T-helper 17 cell (primary cell): ENCODE results near the gene SCYL1. TPM values are rescaled to one million over a fixed set of nuclear protein-coding genes. Genes with fewer than 3 reads are reported as not detected.

Experiments used
- ATAC-seq: fragments of 150-1000 bp; cut with Tn5 transposase; 2 replicates; pipeline ENCODE4 v1.10.0; 2021; ENCODE audit warnings: mild to moderate bottlenecking, moderate library complexity
- DNase-seq, 3 donors: peaks; one replicate each; pipeline versions ENCODE4 v3.0.0 to v3.0.0-alpha.2; 2020 to 2021
- H3K9me3 ChIP-seq: one replicate; pipeline ENCODE4 v1.7.0; 2013; ENCODE audit warnings: low read length, mild to moderate bottlenecking; ENCODE audit not compliant: control insufficient read depth, poor library complexity, severe bottlenecking
- H3K27ac Mint-ChIP-seq: one replicate; pipeline ENCODE4 v1.8.0; 2022; ENCODE audit warnings: mild to moderate bottlenecking, moderate library complexity, mixed read lengths
- H3K27me3 Mint-ChIP-seq: one replicate; pipeline ENCODE4 v1.8.0; 2022; ENCODE audit warnings: mixed read lengths
- H3K36me3 Mint-ChIP-seq: one replicate; pipeline ENCODE4 v1.8.0; 2022; ENCODE audit warnings: low read depth, mixed read lengths
- H3K4me1 Mint-ChIP-seq: one replicate; pipeline ENCODE4 v1.8.0; 2022; ENCODE audit warnings: mild to moderate bottlenecking, mixed read lengths
- H3K4me3 Mint-ChIP-seq: one replicate; pipeline ENCODE4 v1.8.0; 2022; ENCODE audit warnings: mild to moderate bottlenecking, moderate library complexity, mixed read lengths
- total RNA-seq, 4 donors: library from RNA in 2 of 4; stranded (reverse) in 2 of 4; gene quantifications; one replicate each; pipeline ENCODE4 v1.2.3 and lab custom pipeline; 2022 to 2026

The SCYL1 gene
- total RNA-seq, 2 donors from 2014 or later, result 56.6 to 61.7 TPM

DNA sequence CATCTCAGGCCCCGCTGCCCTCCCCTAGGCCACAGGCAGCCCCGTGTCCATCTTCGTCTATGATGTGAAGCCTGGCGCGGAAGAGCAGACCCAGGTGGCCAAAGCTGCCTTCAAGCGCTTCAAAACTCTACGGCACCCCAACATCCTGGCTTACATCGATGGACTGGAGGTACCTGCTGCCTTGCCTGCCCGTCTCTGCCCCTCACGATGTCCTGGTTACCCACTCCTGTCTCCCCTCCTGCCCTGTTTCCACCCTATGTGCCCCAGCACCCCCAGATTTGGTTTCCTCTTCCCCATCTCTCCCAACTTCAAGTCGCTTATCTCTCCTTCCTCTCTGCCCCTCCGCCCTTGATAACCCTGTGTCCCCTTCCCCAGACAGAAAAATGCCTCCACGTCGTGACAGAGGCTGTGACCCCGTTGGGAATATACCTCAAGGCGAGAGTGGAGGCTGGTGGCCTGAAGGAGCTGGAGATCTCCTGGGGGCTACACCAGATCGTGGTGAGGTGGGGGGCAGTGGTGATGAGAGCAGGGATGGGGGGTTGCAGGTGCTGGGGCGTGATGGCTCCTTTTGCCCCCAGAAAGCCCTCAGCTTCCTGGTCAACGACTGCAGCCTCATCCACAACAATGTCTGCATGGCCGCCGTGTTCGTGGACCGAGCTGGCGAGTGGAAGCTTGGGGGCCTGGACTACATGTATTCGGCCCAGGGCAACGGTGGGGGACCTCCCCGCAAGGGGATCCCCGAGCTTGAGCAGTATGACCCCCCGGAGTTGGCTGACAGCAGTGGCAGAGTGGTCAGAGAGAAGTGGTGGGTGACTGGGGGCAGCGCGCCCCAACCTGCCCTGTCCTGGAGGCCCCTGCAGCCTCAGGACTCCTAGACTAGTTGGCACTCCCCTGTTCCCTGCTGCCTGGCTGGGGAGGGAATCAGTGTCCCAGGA lies 930 bp downstream of the SCYL1 start:
- no peaks in the 10 kb centered on the region for H3K27me3 Mint-ChIP-seq
- H3K4me1 Mint-ChIP-seq, result peaks cover 46% of the 10 kb centered on the region
- H3K36me3 Mint-ChIP-seq, result no peaks in the 10 kb centered on the region
- peak; percentile 15 for ATAC-seq
- H3K27ac Mint-ChIP-seq, result peak overlapping the region; percentile 37
- peak overlapping the region; percentile 91 for H3K4me3 Mint-ChIP-seq
- no peaks in the 10 kb centered on the region for H3K9me3 ChIP-seq
- no peak for DNase-seq

DNA sequence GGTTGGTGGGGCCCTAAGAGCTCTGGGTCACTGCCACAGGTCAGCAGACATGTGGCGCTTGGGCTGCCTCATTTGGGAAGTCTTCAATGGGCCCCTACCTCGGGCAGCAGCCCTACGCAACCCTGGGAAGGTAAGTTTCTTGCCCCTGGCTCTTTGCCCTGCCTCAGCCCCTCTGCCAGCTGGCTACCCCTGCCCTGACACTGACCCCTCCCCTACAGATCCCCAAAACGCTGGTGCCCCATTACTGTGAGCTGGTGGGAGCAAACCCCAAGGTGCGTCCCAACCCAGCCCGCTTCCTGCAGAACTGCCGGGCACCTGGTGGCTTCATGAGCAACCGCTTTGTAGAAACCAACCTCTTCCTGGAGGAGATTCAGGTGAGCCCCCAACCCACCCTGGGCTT lies 1.9 kb downstream of the SCYL1 start:
- peaks cover 45% of the 10 kb centered on the region for H3K4me1 Mint-ChIP-seq
- H3K27me3 Mint-ChIP-seq, result no peaks in the 10 kb centered on the region
- no peaks in the 10 kb centered on the region for H3K9me3 ChIP-seq
- DNase-seq (no peak), ATAC-seq (no peak)
- H3K36me3 Mint-ChIP-seq, result no peaks in the 10 kb centered on the region
- peak overlapping the region; percentile 74 for H3K4me3 Mint-ChIP-seq
- no peak overlapping the region for H3K27ac Mint-ChIP-seq

DNA sequence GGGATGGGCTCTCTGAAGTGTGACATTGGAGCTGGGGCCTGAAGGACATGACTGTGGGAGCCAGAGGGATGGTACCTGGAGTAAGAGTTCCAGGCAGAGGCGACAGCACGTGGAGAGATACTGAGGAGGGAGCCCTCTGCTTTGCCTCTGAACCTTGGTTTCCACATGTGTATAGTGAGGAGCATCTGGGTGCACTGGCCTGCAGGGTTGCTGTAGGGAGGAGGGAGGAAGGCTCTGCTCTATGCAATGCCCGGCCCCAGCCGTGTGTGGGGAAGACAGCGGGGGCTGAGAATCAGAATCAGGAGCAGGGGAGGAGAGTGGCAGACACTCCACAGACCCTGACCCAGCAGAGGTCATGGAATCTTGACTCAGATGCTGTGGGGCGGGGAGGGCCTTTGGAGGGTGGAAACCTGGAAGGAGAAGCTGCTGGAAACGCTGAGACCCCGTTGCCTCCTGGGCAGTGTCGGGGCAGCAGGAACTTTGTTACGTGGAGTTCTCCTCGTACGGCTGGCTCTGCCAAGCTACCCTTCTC lies 4.0 kb downstream of the SCYL1 start:
- Mint-ChIP-seq H3K4me1 (peaks cover 27% of the 10 kb centered on the region), H3K27ac (no peak overlapping the region), H3K36me3 (no peaks in the 10 kb centered on the region), H3K4me3 (no peak overlapping the region), H3K27me3 (no peaks in the 10 kb centered on the region)
- no peak for ATAC-seq
- DNase-seq, result no peak
- no peaks in the 10 kb centered on the region for H3K9me3 ChIP-seq

DNA sequence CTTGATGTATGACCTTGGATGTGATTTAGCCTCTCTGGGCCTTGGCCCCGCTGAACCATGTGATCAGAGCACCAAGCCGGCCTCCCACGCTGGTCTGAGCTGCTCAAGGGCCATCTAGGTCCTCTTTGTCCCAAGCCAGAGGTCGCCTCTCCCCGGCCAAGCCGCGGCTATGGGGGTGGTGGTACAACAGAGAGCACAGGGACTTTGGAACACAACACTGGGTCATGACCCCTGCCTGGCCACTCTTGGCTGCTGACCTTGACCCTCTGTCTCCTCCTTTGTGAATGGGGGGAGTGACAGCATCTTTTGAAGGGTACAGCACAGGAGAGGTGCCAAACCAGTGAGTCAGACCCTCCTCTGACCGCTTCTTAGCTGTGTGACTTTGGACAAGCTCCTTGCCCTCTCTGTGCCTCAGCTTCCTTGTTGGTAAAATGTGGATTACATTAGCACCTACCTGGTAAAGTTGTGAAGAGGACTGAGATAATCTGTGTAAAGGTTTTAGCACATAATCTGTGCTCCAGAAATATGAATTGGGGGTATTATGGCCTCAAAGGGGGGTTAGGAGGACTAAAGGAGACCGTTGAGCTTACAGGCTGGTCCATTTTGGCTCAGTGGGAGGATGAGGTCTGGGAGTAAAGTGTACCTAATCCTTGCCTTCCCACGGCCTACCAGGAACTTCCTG lies 4.7 kb downstream of the SCYL1 start:
- H3K9me3 ChIP-seq, result no peaks in the 10 kb centered on the region
- Mint-ChIP-seq H3K36me3 (peaks cover 3% of the 10 kb centered on the region), H3K27ac (peak overlapping the region; percentile 4), H3K4me1 (peaks cover 24% of the 10 kb centered on the region), H3K27me3 (no peaks in the 10 kb centered on the region), H3K4me3 (no peak overlapping the region)
- DNase-seq, result no peak
- ATAC-seq, result no peak

DNA sequence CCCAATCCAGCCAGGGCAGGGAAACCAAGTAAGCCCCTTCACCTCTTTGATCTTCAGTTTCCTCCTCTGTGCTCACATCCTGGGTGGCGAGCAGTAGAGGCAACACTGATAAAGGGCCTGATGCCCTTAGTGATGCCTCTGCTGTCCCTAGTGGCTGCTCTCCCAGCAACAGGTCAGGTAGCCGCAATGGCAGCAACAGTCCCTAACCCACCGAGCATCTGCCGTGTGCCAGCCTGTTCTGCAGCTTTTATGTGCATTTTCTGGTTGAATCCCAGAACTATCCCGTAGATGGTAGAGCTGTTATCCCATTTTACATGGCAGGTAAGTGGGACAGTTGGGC lies 5.2 kb downstream of the SCYL1 start:
- ATAC-seq (peak; percentile 72), DNase-seq (no peak)
- Mint-ChIP-seq H3K27ac (peak overlapping the region; percentile 4), H3K4me1 (peaks cover 27% of the 10 kb centered on the region), H3K4me3 (no peak overlapping the region), H3K36me3 (peaks cover 3% of the 10 kb centered on the region), H3K27me3 (no peaks in the 10 kb centered on the region)
- no peaks in the 10 kb centered on the region for H3K9me3 ChIP-seq

DNA sequence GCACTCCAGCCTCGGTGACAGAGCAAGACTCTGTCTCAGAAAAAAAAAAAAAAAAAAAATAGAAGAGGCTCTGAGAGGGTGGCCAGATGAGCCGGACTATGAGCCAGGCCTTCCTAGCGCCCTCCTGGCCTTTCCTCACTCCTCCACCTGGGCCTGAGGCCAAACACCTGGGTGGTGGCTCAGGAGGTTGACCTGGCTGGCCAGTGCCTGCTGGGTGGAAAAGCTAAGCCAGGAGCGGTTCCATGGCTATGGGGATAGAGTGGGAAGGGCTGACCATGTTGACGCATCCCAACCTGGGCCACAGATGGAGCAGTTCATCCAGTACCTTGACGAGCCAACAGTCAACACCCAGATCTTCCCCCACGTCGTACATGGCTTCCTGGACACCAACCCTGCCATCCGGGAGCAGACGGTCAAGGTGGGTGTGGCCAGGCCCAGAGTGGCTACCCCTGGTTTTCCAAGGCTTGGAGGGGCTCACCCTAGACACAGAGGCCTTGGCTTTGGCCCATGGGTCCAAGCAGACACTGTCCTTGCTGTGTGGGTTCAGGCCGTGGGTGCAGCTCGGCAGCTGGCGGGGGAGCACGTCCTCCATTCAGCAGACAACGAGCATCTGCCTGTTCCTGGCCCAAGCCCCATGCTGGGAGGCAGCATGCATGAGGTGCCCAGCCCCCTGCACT lies 7.6 kb downstream of the SCYL1 start:
- DNase-seq (no peak), ATAC-seq (no peak)
- Mint-ChIP-seq H3K4me1 (peaks cover 22% of the 10 kb centered on the region), H3K36me3 (peaks cover 3% of the 10 kb centered on the region), H3K4me3 (no peak overlapping the region), H3K27ac (no peak overlapping the region), H3K27me3 (no peaks in the 10 kb centered on the region)
- no peaks in the 10 kb centered on the region for H3K9me3 ChIP-seq

DNA sequence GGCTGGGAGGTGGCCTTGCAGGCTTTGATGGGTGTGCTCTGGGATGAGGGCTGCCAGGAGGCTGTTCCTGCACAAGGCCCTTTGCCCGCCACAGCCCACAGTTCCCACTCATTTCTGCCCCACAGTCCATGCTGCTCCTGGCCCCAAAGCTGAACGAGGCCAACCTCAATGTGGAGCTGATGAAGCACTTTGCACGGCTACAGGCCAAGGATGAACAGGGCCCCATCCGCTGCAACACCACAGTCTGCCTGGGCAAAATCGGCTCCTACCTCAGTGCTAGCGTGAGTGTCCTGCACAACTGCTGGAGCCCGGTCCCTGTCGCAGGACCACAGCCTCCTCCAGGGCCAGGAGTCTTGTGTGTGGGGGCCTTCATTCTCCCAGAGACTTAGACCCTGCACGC lies 10.2 kb downstream of the SCYL1 start:
- Mint-ChIP-seq H3K4me3 (no peak overlapping the region), H3K4me1 (peaks cover 13% of the 10 kb centered on the region), H3K36me3 (peaks cover 3% of the 10 kb centered on the region), H3K27ac (no peak overlapping the region), H3K27me3 (no peaks in the 10 kb centered on the region)
- DNase-seq, result no peak
- no peak for ATAC-seq
- no peaks in the 10 kb centered on the region for H3K9me3 ChIP-seq

DNA sequence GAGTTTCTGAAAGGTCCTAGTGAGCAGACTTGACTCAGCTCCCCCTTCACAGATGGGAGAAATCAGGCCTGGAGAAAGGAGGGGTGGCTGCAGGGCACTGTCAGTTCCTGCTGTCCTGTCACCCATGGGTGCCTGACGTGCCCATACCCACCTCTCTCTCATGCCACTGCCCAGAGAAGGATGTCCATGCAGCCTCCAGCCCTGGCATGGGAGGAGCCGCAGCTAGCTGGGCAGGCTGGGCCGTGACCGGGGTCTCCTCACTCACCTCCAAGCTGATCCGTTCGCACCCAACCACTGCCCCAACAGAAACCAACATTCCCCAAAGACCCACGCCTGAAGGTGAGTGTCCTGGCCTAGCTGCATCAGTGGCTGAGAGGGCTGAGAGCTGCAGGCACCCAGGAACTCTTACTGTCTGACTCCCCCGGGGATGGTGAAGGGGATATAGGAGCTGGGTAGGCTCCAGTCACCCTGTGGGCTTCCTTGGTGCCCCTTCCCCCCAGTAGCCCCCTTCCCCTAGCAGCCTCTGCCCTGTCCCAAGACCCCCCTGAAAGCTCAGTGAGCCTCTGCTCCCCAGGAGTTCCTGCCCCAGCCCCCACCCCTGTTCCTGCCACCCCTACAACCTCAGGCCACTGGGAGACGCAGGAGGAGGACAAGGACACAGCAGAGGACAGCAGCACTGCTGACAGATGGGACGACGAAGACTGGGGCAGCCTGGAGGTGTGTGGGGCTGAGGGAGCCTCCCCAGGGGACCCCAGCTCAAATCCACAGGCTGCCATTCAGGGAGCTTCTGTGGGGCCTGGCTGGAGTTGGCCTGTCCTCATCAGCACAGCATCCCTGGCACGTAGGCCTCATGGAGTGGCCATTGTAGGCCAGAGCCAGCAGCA lies 11.8 kb downstream of the SCYL1 start:
- Mint-ChIP-seq H3K27me3 (no peaks in the 10 kb centered on the region), H3K27ac (peak overlapping the region; percentile 53), H3K36me3 (peaks cover 3% of the 10 kb centered on the region), H3K4me3 (no peak overlapping the region), H3K4me1 (peaks cover 14% of the 10 kb centered on the region)
- H3K9me3 ChIP-seq, result no peaks in the 10 kb centered on the region
- DNase-seq (no peak), ATAC-seq (no peak)

DNA sequence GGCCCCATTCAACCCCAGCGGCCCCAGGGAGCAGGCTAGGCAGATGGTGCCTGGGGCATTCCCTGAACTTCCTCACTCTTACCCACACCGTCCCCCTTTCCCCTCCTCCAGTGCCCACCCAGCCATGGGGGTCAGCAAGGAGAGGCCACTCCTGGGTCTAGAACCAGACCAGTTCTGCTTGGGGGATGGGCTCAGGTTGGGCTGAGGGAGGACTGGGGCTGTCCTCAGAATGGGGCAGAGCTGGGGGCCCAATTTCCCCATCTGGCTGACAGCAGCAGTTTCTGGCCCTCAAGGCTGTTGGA lies 12.4 kb downstream of the SCYL1 start:
- no peak for ATAC-seq
- no peak for DNase-seq
- Mint-ChIP-seq H3K27ac (peak overlapping the region; percentile 29), H3K27me3 (no peaks in the 10 kb centered on the region), H3K4me1 (peaks cover 15% of the 10 kb centered on the region), H3K4me3 (no peak overlapping the region), H3K36me3 (peaks cover 3% of the 10 kb centered on the region)
- no peaks in the 10 kb centered on the region for H3K9me3 ChIP-seq

DNA sequence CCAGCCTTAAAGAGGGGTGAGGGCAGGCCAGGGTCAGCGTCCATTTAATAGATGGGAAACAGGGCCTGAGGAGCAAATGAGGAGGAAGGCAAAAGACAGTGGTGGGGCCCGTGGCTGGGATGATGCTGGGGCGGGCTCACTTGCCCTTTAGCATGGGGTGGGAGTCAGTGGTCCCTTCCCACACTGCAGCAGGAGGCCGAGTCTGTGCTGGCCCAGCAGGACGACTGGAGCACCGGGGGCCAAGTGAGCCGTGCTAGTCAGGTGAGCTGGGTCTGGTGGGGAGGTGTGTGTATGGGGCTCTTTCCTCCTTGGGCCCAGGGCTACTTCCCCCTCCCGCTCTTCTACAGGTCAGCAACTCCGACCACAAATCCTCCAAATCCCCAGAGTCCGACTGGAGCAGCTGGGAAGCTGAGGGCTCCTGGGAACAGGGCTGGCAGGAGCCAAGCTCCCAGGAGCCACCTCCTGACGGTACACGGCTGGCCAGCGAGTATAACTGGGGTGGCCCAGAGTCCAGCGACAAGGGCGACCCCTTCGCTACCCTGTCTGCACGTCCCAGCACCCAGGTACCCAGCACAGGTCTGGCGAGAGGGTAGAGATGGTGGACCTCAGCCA lies 12.8 kb downstream of the SCYL1 start:
- ATAC-seq (no peak), DNase-seq (no peak)
- no peaks in the 10 kb centered on the region for H3K27me3 Mint-ChIP-seq
- H3K27ac Mint-ChIP-seq, result peak overlapping the region; percentile 29
- peak overlapping the region; percentile 50 for H3K4me3 Mint-ChIP-seq
- H3K36me3 Mint-ChIP-seq, result peaks cover 5% of the 10 kb centered on the region
- H3K4me1 Mint-ChIP-seq, result peaks cover 17% of the 10 kb centered on the region
- H3K9me3 ChIP-seq, result no peaks in the 10 kb centered on the region

DNA sequence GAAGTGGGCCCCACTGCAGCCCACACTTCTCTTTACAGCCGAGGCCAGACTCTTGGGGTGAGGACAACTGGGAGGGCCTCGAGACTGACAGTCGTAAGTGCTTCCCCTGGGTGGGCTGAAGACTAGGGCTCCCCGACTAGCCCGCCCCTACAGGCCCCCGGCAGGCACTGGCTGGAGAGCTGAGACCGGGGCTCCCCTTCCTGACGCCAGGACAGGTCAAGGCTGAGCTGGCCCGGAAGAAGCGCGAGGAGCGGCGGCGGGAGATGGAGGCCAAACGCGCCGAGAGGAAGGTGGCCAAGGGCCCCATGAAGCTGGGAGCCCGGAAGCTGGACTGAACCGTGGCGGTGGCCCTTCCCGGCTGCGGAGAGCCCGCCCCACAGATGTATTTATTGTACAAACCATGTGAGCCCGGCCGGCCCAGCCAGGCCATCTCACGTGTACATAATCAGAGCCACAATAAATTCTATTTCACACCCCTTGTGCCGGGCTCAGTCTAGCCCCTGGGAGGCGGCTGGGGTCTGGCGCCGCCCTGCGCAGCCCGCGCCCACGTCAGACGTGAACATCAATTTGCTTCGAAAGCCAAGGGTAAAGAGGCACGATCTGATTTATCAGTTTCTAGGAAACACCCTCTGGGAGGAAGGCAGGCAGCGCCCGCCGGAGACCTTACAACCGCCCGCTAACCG lies 13.5 kb downstream of the SCYL1 start:
- peak overlapping the region; percentile 29 for H3K27ac Mint-ChIP-seq
- H3K4me3 Mint-ChIP-seq, result peak overlapping the region; percentile 67
- DNase-seq (no peak), ATAC-seq (no peak)
- H3K9me3 ChIP-seq, result no peaks in the 10 kb centered on the region
- H3K27me3 Mint-ChIP-seq, result no peaks in the 10 kb centered on the region
- H3K4me1 Mint-ChIP-seq, result peaks cover 20% of the 10 kb centered on the region
- H3K36me3 Mint-ChIP-seq, result peaks cover 7% of the 10 kb centered on the region
